GM23338 (cell line): ENCODE measurements around the gene GPATCH3.

Experiments
- CREB1 ChIP-seq: fragments of 250-450 bp; sonication (Bioruptor Pico); IDR thresholded peaks from 2 replicates; pipeline ENCODE4 v1.5.0; 2020; ENCODE audit warnings: low read depth, mild to moderate bottlenecking, moderate library complexity
- CTCF ChIP-seq, 2 experiments: fragments of 200-600 bp in 1 of 2; sonication (generic) in 1 of 2; conservative IDR thresholded peaks; 2 replicates each; pipeline versions ENCODE4 v1.5.1 to v1.6.1; 2016 to 2017; ENCODE audit warnings: antibody characterized with exemption in 2 of 2, low read depth in 2 of 2, mild to moderate bottlenecking in 2 of 2, moderate library complexity in 1 of 2
- ETS1 ChIP-seq: IDR thresholded peaks from 2 replicates; pipeline ENCODE4 v1.6.1; 2016; ENCODE audit warnings: antibody characterized with exemption
- EZH2 ChIP-seq: fragments of 200-600 bp; sonication (generic); IDR thresholded peaks from one replicate; pipeline ENCODE4 v1.8.0; 2017; ENCODE audit warnings: antibody characterized with exemption, mild to moderate bottlenecking, low read depth; ENCODE audit not compliant: unreplicated experiment
- EZH2phosphoT487 ChIP-seq: fragments of 200-600 bp; sonication (generic); IDR thresholded peaks from one replicate; pipeline ENCODE4 v1.8.1; 2018; ENCODE audit warnings: antibody characterized with exemption; ENCODE audit not compliant: unreplicated experiment
- JUNB ChIP-seq: IDR thresholded peaks from one replicate; pipeline ENCODE4 v1.6.1; 2016; ENCODE audit warnings: antibody characterized with exemption; ENCODE audit not compliant: unreplicated experiment
- POLR2AphosphoS5 ChIP-seq: IDR thresholded peaks from 2 replicates; pipeline ENCODE4 v1.6.1; 2016; ENCODE audit warnings: antibody characterized with exemption, low read depth
- REST ChIP-seq: IDR thresholded peaks from one replicate; pipeline ENCODE4 v1.6.1; 2018; ENCODE audit warnings: antibody characterized with exemption; ENCODE audit not compliant: unreplicated experiment
- STAT1 ChIP-seq: IDR thresholded peaks from one replicate; pipeline ENCODE4 v1.6.1; 2016; ENCODE audit warnings: antibody characterized with exemption; ENCODE audit not compliant: unreplicated experiment
- ZNF114 ChIP-seq: fragments of 250-450 bp; sonication (Bioruptor Pico); IDR thresholded peaks from 2 replicates; pipeline ENCODE4 v1.5.0; 2020; ENCODE audit warnings: mild to moderate bottlenecking, moderate library complexity
- ZNF331 ChIP-seq: fragments of 250-450 bp; sonication (Bioruptor Pico); IDR thresholded peaks from 2 replicates; pipeline ENCODE4 v1.5.0; 2020; ENCODE audit warnings: low read depth, mild to moderate bottlenecking, moderate library complexity
- ZNF462 ChIP-seq: fragments of 250-450 bp; sonication (Bioruptor Pico); IDR thresholded peaks from 2 replicates; pipeline ENCODE4 v1.5.0; 2020; ENCODE audit warnings: mild to moderate bottlenecking, moderate library complexity

- TF ChIP-seq REST (no peak), CTCF (conservative IDR thresholded peaks at IDR 0.05; ENCODE audit: low read depth in 2 of 2) (no peak), POLR2AphosphoS5 (no peak), EZH2 (no peak), EZH2phosphoT487 (no peak), JUNB (no peak), CREB1 (CRISPR knock-in tag) (no peak), ETS1 (no peak), ZNF331 (CRISPR knock-in tag) (no peak), ZNF114 (no peak), STAT1 (no peak), ZNF462 (CRISPR knock-in tag) (no peak)
These were observed 42.7 kb downstream of the GPATCH3 start for GRCh38 chr1:26857473-26858060.
